ENCODE results near the gene COX15. TPM values are rescaled to one million over a fixed set of nuclear protein-coding genes. Genes with fewer than 3 reads are reported as not detected.

Gene COX15
- total and polyA plus RNA-seq, 2 of the 8 experiments (the other 6 are each of a cell fraction or from before 2014, with no cell fraction given): 17.5 to 36.6 TPM

DNA sequence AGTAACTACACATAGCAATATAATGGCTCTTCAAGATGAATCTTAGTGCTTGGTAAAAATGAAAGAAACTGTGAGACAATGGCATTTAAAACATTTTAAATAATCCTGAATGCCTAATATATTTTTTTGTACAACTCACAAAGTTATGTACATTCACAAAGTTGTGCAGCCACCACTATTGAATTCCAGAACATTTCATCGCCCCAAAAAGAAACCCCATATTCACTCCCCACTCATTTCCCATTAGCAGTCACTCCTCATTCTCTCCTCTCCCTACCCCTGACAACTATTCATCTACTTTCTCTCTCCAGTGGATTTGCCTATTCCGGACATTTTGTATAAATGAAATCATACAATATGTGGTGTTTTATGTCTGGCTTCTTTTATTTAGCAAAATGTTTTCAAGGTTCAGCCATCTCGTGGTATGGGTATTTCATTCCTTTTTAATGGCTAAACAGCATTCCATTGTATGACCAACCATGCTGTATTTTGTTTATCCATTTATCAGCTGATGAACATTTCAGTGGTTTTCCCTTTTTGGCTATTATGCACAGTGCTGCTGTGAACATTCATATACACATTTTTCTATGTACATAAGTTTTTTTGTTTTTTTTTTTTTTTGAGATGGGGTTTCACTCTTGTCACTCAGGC is 37.9 kb downstream of the COX15 start:
- Histone ChIP-seq H3K18ac (ENCODE audit: extremely low read depth, low read length) (no peak overlapping the region), H3K14ac (ENCODE audit: insufficient read length) (no peak overlapping the region), H3K23ac (ENCODE audit: insufficient read length) (no peak overlapping the region), H3K27ac (ENCODE audit: low read depth, low read length) (no peak overlapping the region), H4K91ac (replicated peaks; ENCODE audit: insufficient read length, low read length) (no peak overlapping the region), H3K79me2 (ENCODE audit: control insufficient read depth in 1 of 2, insufficient read depth in 2 of 2, low read length in 2 of 2) (no peaks in the 10 kb centered on the region), H2BK20ac (ENCODE audit: low read length) (no peak overlapping the region), H3K4ac (replicated peaks; ENCODE audit: insufficient read length, low read depth, low read length) (no peak overlapping the region), H3K9ac (replicated peaks in 1 of 4; ENCODE audit: extremely low read depth in 1 of 4, low read depth in 3 of 4, low read length in 3 of 4) (no peak overlapping the region), H3K27me3 (replicated peaks in 1 of 4; ENCODE audit: control insufficient read depth in 3 of 4, extremely low read depth in 1 of 4, insufficient read depth in 3 of 4, low read length in 3 of 4) (no peaks in the 10 kb centered on the region), H2BK5ac (ENCODE audit: low read depth, low read length) (no peak overlapping the region), H3K36me3 (ENCODE audit: control insufficient read depth in 2 of 4, insufficient read depth in 4 of 4, low read length in 3 of 4) (peaks cover 2 to 32% (median 12%) of the 10 kb centered on the region in 4 experiments; a peak in 7 of 8 replicates), H3K56ac (replicated peaks; ENCODE audit: insufficient read length, low read depth, low read length) (no peak overlapping the region), H3K23me2 (ENCODE audit: low read depth, low read length) (no peaks in the 10 kb centered on the region), H3K4me1 (replicated peaks in 1 of 4; ENCODE audit: control insufficient read depth in 3 of 4, insufficient read depth in 4 of 4, low read length in 3 of 4) (no peaks in the 10 kb centered on the region), H2BK12ac (ENCODE audit: low read depth, low read length) (no peak overlapping the region), H3K4me3 (ENCODE audit: extremely low read depth in 1 of 4, insufficient read depth in 2 of 4, low read depth in 3 of 4, low read length in 4 of 4) (no peak overlapping the region), H4K5ac (ENCODE audit: insufficient read length, low read depth, low read length) (no peak overlapping the region), H3K9me3 (ENCODE audit: insufficient read depth in 2 of 2, low read depth in 1 of 2, low read length in 1 of 2) (no peaks in the 10 kb centered on the region), H3K79me1 (ENCODE audit: low read depth, low read length) (no peaks in the 10 kb centered on the region), H2BK15ac (ENCODE audit: low read length) (no peak overlapping the region), H3K4me2 (ENCODE audit: insufficient read depth in 1 of 2, low read depth in 2 of 2, low read length in 2 of 2) (no peak overlapping the region), H2AFZ (ENCODE audit: low read length) (no peak overlapping the region), H2BK120ac (replicated peaks; ENCODE audit: low read depth, low read length) (no peak overlapping the region), H2AK5ac (ENCODE audit: low read depth, low read length) (no peak overlapping the region), H4K20me1 (replicated peaks in 1 of 2; ENCODE audit: control insufficient read depth in 1 of 2, insufficient read depth in 2 of 2, low read length in 2 of 2) (peaks cover 0 to 1% of the 10 kb centered on the region in 2 experiments), H4K8ac (ENCODE audit: extremely low read depth, insufficient read depth, low read length) (no peak overlapping the region)
- CTCF ChIA-PET (ENCODE audit: partially characterized antibody): interaction anchor here (1.5 kb wide), 1 partner anchor 17 kb away, joined by 4 read pairs; no protein-coding TSS in a partner anchor
- no peak for FAIRE-seq
- WGBS, 2 experiments (ENCODE audit: extremely low coverage in 1 of 2, insufficient coverage in 1 of 2, insufficient read length in 1 of 2, insufficient replicate concordance in 2 of 2, low coverage in 1 of 2, low lambda C conversion rate in 2 of 2, missing lambda C conversion rate in 1 of 2): 98% methylated on average over 3 of the region's 3 CpGs; no CpG with 5 or more reads in 1 of the 2 experiments
- TF ChIP-seq, protein P1, sequence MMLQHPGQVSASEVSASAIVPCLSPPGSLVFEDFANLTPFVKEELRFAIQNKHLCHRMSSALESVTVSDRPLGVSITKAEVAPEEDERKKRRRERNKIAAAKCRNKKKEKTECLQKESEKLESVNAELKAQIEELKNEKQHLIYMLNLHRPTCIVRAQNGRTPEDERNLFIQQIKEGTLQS (IDR thresholded peaks at IDR 0.05; ENCODE audit: insufficient read depth, low read depth, low read length): no peak
- TF ChIP-seq KDM4A (IDR thresholded peaks at IDR 0.05; ENCODE audit: low read depth, low read length, severe bottlenecking): no peak
- no peak for DNase-seq (ENCODE audit: low read depth in 1 of 2, low spot score in 2 of 2)
- POLR2A ChIA-PET (ENCODE audit: partially characterized antibody): no interaction called here
